ENCODE measurements around the gene ATP5F1E.
"Not testable (repeated sequence)": the region's sequence is repeated elsewhere in the genome, so short reads cannot be mapped to it uniquely, and the experiment has no call there.

The ATP5F1E gene

DNA sequence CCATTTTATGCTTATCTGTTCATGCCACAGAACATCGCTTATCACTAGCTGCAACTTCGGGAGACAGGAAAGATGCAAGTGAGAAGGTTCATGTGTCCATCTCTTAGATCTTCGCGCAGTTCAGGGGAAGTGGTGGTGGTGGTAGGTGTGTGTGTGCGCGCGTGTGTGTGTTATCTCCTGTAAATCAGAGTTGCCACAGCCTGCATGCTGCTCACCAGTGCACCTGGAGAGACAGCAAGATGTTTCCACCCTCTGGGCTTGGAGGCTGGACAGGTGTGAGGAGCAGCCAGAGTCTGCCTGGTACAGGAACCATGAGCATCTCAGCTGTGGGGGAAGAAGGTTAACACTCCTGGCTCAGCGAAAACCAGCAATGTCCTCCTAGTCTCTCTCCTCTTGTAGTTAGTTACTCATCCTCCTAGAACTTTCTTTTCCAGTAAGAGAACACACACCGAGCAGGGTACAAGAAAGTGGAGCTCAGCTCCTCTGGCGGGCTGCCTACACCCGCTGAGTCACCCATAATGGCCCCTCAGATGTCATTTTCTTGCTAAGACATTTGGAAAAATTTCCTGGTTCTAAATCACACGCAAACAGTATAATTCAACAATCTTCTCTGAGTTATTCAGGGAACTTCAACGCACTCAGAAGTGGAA is 18.1 kb downstream of the ATP5F1E start:
- Histone ChIP-seq H3K4me3 (ENCODE audit: low read length in 2 of 2) (no peak overlapping the region), H3K9ac (ENCODE audit: low read length in 2 of 2) (no peak overlapping the region), H3K4me1 (ENCODE audit: control insufficient read depth, insufficient read depth, low read length) (peaks cover 3% of the 10 kb centered on the region), H3K36me3 (ENCODE audit: control insufficient read depth in 2 of 2, insufficient read depth in 2 of 2, low read length in 2 of 2) (no peaks in the 10 kb centered on the region), H3K9me3 (ENCODE audit: control insufficient read depth in 2 of 2, low read length in 2 of 2) (no peaks in the 10 kb centered on the region), H3K27ac (ENCODE audit: low read length) (no peak overlapping the region), H3K27me3 (ENCODE audit: control insufficient read depth in 1 of 2, insufficient read depth in 2 of 2, low read length in 2 of 2) (no peaks in the 10 kb centered on the region)

DNA sequence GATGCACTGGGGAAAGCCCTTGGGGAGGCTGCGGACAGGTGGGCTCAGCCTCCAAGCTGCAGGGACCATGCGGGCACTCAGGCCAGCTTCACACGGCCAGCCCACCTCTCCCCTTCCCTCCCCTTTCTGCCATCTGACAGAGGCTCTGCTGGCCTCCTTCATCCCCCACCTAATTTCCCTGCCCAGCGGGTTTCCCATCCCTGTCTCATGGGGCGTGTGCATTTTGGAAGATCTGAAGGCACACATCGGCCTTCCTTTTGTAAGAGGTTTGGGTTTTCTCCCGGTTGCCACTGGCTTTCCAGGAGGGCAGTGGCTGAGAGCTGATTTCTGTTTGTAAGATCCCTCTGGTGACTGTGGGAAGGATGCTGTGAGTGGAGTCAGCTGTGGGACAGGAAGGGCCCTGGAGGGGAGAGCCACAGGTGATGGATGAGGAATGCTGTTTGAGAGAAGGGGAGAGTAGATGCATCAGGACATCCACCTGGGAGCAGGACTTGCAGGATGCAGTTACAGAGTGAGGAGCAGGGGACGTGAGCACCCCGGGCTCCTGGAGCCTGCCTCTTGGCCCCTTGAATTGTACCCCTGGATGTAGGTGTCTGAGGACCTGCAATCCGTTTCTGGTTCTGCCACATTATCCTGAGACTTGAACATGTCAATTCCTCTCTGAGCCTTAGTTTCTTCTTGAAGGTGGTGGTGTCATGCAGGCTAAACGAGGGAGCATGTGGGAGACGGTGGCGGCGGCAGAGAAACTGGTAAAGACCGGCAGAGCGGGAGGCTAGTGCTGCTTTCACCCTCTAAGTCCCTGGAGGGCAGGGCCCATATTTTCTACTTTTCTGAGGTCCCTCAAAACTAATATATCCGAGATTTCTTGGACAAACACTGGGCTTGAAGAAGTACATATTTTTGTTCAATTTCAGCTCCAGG is 18.8 kb downstream of the ATP5F1E start:
- Histone ChIP-seq H3K4me1 (ENCODE audit: control insufficient read depth, insufficient read depth, low read length) (peaks cover 3% of the 10 kb centered on the region), H3K27me3 (ENCODE audit: control insufficient read depth in 1 of 2, insufficient read depth in 2 of 2, low read length in 2 of 2) (no peaks in the 10 kb centered on the region), H3K9me3 (ENCODE audit: control insufficient read depth in 2 of 2, low read length in 2 of 2) (no peaks in the 10 kb centered on the region), H3K4me3 (ENCODE audit: low read length in 2 of 2) (no peak overlapping the region), H3K27ac (ENCODE audit: low read length) (no peak overlapping the region), H3K9ac (ENCODE audit: low read length in 2 of 2) (no peak overlapping the region), H3K36me3 (ENCODE audit: control insufficient read depth in 2 of 2, insufficient read depth in 2 of 2, low read length in 2 of 2) (no peaks in the 10 kb centered on the region)

DNA sequence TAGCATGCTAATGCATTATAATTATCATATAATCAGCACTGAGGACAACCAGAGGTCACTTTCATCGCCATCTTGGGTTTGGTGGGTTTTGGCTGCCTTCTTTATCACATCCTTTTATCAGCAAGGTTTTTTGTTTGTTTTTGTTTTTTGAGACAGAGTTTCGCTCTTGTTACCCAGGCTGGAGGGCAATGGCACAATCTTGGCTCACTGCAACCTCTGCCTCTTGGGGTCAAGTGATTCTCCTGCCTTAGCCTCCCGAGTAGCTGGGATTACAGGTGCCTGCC is 20.3 kb downstream of the ATP5F1E start:
- H3K4me3 ChIP-seq (ENCODE audit: low read length in 2 of 2); H3K36me3 ChIP-seq (ENCODE audit: control insufficient read depth in 2 of 2, insufficient read depth in 2 of 2, low read length in 2 of 2); H3K27me3 ChIP-seq (ENCODE audit: control insufficient read depth in 1 of 2, insufficient read depth in 2 of 2, low read length in 2 of 2); H3K27ac ChIP-seq (ENCODE audit: low read length); H3K4me1 ChIP-seq (ENCODE audit: control insufficient read depth, insufficient read depth, low read length); H3K9me3 ChIP-seq (ENCODE audit: control insufficient read depth in 2 of 2, low read length in 2 of 2); H3K9ac ChIP-seq (ENCODE audit: low read length in 2 of 2): not testable (repeated sequence)

DNA sequence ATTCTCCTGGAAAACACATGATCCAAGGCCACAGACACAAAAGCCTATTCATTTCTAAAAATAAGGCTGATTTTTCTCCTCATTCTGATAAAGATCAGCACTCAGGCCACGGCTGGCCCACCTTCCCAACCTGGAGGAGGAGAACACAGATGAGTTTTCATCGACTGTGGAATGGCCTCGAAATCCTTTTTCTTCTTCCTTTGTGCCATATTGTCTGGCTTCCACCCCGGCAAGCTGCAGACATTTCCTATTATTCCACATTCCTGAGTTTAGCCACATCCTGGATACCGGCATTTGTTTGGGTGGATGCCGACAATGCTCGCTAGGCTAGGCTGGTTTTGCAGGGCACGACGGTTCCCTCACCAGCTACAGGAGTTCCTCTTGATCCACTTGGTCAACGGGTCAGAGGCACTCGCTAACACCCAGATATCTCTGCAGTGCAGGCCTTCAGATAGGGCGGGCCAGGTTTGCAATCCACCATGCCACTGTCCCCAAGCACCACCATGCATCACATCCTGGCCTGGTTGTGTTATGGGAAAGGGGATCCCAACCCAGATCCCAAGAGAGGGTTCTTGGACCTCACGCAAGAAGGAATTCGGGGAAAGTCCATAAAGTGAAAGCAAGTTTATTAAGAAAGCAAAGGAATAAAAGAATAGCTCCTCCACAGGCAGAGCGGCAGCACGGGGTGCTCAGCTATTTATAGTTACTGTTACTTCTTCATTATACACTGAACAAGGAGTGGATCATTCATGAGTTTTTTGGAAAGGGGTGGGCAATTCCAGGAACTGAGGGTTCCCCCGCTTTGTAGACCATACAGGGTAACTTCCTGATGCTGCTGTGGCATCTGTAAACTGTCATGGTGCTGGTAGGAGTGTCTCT is 20.9 kb downstream of the ATP5F1E start:
- H3K4me1 ChIP-seq (ENCODE audit: control insufficient read depth, insufficient read depth, low read length): peaks cover 10% of the 10 kb centered on the region
- no peak overlapping the region for H3K9ac ChIP-seq (ENCODE audit: low read length in 2 of 2)
- no peak overlapping the region for H3K27ac ChIP-seq (ENCODE audit: low read length)

DNA sequence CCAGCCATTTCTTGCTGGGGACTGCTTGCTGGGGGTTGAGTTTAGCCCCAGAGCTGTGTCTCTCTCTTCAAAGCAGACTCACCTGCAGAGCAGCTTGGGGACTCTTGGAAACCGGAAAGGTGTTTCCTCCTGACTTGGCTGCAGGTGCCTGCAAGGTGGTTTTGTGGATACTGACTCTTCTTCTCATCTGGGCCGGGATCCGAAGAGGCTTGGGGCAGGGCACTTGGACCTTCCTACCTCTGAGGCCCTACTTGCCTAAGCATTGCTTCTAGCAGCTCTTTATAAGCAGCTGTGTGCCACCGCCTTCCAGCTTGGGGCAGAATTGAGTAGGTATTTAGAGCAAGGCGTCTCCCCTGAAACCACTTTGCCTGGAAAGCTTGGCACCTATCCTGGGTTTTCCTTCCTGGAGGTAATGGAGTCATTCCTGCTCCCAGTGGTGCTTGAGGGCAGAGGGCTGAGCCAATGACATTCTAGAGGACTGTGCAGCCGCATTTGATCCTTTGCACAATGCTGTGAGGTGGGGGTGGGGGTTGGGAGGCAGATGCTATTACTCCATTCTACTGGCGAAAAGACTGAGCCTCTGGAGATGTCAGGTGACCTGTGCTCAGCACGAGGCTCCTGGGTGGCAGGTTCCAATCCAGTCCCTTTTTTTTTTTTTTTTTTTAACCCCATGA is 21.7 kb downstream of the ATP5F1E start:
- no peaks in the 10 kb centered on the region for H3K27me3 ChIP-seq (ENCODE audit: control insufficient read depth in 1 of 2, insufficient read depth in 2 of 2, low read length in 2 of 2)
- no peaks in the 10 kb centered on the region for H3K36me3 ChIP-seq (ENCODE audit: control insufficient read depth in 2 of 2, insufficient read depth in 2 of 2, low read length in 2 of 2)
- H3K9me3 ChIP-seq (ENCODE audit: control insufficient read depth in 2 of 2, low read length in 2 of 2): no peaks in the 10 kb centered on the region
- no peak overlapping the region for H3K27ac ChIP-seq (ENCODE audit: low read length)
- H3K4me1 ChIP-seq (ENCODE audit: control insufficient read depth, insufficient read depth, low read length): peaks cover 18% of the 10 kb centered on the region
- no peak overlapping the region for H3K9ac ChIP-seq (ENCODE audit: low read length in 2 of 2)
- H3K4me3 ChIP-seq (ENCODE audit: low read length in 2 of 2): no peak overlapping the region

More for the DNA sequence above, 20.9 kb downstream of the ATP5F1E start:
- no peaks in the 10 kb centered on the region for H3K36me3 ChIP-seq (ENCODE audit: control insufficient read depth in 2 of 2, insufficient read depth in 2 of 2, low read length in 2 of 2)
- H3K4me3 ChIP-seq (ENCODE audit: low read length in 2 of 2): no peak overlapping the region
- H3K9me3 ChIP-seq (ENCODE audit: control insufficient read depth in 2 of 2, low read length in 2 of 2): no peaks in the 10 kb centered on the region
- H3K27me3 ChIP-seq (ENCODE audit: control insufficient read depth in 1 of 2, insufficient read depth in 2 of 2, low read length in 2 of 2): no peaks in the 10 kb centered on the region

DNA sequence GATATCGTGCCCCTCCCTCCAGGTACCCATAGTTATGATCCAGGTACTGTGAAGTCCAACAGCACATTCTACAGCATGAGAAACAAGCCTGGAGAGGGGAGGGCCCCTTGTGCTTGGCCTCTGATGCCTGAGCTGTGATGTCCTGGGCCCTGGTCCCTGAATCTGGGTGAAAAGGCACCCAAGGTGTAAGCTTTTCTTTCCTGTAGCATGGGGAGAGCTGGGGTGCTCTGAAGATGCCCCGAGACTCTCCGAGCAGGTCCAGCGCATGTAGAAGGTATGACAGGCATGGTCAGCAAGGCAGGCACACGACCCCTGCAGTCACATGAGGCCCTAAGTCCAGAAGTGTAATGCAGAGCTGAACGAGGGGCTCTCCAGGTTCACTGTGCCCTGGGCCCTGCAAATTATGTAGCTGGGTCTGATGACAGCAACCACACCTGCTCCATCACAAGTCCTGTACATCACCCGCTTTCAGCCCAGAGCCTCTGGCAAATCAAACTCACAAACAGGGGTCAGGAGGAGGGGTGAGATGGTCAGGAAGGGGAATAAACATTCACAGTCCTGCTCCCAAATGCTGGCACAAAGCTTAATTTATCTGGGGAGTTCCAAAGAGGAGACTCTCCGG is 23.3 kb downstream of the ATP5F1E start:
- Histone ChIP-seq H3K4me1 (ENCODE audit: control insufficient read depth, insufficient read depth, low read length) (peaks cover 30% of the 10 kb centered on the region), H3K27ac (ENCODE audit: low read length) (no peak overlapping the region)

DNA sequence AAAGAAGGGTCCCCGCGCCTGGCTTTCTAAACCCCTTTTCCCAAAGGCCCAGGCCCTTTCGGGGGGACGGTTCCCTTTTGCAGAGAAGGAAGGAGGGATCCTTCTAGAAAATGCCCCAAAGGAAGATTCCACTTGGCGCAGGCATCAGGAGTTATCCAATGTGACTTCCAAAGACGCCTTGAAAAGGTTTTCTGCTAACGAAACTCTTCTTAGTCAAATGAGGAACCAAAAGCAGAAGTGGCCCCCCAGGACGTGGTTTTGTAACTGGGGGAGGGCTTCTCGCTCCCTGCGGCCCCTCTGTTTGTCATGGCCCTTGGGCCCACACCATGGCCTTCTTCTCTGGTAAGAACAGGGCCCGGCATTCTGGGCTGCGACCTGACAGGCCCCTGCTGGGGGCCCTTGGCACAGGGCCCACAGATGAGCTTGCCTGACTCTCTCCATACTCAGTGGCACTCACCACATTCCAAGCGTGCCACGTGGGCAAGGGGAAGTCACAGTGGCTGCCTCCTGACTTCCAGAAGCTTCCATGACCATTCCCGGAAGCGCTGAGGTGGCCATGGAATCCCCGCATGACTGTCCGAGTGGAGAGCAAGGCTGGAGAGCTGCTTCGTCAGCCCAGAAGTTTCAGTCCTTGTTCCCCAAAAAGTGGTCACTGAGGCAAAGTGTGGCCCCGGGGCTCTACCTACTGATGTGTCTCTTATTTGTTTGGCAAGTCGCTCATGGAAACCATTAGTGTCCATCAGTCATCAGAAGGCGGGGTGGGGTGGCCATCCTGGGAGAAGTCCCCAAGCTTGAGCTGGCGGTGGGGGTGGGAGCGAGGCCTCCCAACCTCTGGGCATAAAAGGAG is 24.2 kb downstream of the ATP5F1E start:
- Histone ChIP-seq H3K36me3 (ENCODE audit: control insufficient read depth in 2 of 2, insufficient read depth in 2 of 2, low read length in 2 of 2) (peaks cover 0 to 2% of the 10 kb centered on the region in 2 donors), H3K27me3 (ENCODE audit: control insufficient read depth in 1 of 2, insufficient read depth in 2 of 2, low read length in 2 of 2) (no peaks in the 10 kb centered on the region), H3K27ac (ENCODE audit: low read length) (no peak overlapping the region), H3K4me1 (ENCODE audit: control insufficient read depth, insufficient read depth, low read length) (peaks cover 30% of the 10 kb centered on the region), H3K9me3 (ENCODE audit: control insufficient read depth in 2 of 2, low read length in 2 of 2) (no peaks in the 10 kb centered on the region), H3K4me3 (ENCODE audit: low read length in 2 of 2) (peak overlapping the region in 1 of 2 donors; percentile 84), H3K9ac (ENCODE audit: low read length in 2 of 2) (peak overlapping the region in 1 of 2 donors; percentile 90)

More for the DNA sequence above, 23.3 kb downstream of the ATP5F1E start:
- Histone ChIP-seq H3K9ac (ENCODE audit: low read length in 2 of 2) (no peak overlapping the region), H3K27me3 (ENCODE audit: control insufficient read depth in 1 of 2, insufficient read depth in 2 of 2, low read length in 2 of 2) (no peaks in the 10 kb centered on the region), H3K9me3 (ENCODE audit: control insufficient read depth in 2 of 2, low read length in 2 of 2) (no peaks in the 10 kb centered on the region), H3K4me3 (ENCODE audit: low read length in 2 of 2) (no peak overlapping the region), H3K36me3 (ENCODE audit: control insufficient read depth in 2 of 2, insufficient read depth in 2 of 2, low read length in 2 of 2) (peaks cover 0 to 2% of the 10 kb centered on the region in 2 donors)

DNA sequence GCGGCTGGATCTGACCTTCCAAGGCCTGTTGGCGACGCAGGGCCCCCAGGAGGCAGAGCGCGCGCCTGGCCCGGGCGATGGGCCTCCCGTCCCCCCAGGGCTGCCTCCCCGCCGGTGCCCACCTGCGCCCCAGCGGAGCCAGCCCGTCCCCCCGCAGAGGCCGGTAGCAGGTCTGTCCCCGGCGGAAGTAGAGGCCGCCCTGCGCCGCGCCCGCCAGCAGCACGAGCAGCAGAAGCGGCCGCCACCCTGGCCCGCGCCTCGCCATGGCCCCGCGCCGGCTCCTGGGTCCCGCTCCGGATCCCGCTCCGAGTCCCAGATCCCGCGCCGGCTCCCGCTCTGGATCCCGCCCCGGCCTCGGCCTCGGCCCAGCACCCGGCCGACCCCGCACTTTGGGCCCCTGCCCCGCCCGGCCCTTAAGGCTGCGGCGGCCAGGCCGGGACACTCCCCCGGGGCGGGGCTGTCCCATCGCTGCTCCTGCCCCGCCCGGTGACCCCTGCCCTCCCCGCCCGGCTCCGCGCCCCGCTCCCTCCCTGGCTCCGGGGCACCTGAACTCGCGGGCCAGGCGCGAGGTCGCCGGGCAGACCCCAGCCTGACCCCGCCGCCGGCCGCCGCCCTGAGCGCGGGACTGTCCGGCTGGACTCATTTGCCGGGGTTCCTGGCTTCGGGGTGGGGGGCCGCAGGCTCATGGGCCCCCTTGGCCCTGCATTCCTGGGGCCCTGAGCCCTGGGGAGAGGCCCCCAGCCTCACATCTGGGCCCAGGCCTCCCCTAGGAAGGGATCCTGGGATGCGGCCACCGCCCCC is 25.1 kb downstream of the ATP5F1E start, which contains the start of gene CTSZ:
Gene CTSZ (minus strand): TSS at position 391 of the 801 bp plus-strand sequence. CDS start 126 bp downstream, at position 265.
- no peaks in the 10 kb centered on the region for H3K9me3 ChIP-seq (ENCODE audit: control insufficient read depth in 2 of 2, low read length in 2 of 2)
- no peaks in the 10 kb centered on the region for H3K27me3 ChIP-seq (ENCODE audit: control insufficient read depth in 1 of 2, insufficient read depth in 2 of 2, low read length in 2 of 2)
- peaks cover 0 to 2% of the 10 kb centered on the region in 2 donors for H3K36me3 ChIP-seq (ENCODE audit: control insufficient read depth in 2 of 2, insufficient read depth in 2 of 2, low read length in 2 of 2)
- H3K9ac ChIP-seq (ENCODE audit: low read length in 2 of 2): peak within 1 kb of the TSS; percentile 90 to 91
- H3K4me1 ChIP-seq (ENCODE audit: control insufficient read depth, insufficient read depth, low read length): peaks cover 30% of the 10 kb centered on the region
- peak within 1 kb of the TSS; percentile 84 to 89 for H3K4me3 ChIP-seq (ENCODE audit: low read length in 2 of 2)
- H3K27ac ChIP-seq (ENCODE audit: low read length): peak within 1 kb of the TSS; percentile 53

Measured in stomach smooth muscle (tissue), 2 donors.